Measurements from ENCODE around the gene GADD45B. TPM values are rescaled to one million over a fixed set of nuclear protein-coding genes. Genes with fewer than 3 reads are reported as not detected.

Gene GADD45B
- total RNA-seq, 1 experiment from 2014 or later = 16.2 TPM

DNA sequence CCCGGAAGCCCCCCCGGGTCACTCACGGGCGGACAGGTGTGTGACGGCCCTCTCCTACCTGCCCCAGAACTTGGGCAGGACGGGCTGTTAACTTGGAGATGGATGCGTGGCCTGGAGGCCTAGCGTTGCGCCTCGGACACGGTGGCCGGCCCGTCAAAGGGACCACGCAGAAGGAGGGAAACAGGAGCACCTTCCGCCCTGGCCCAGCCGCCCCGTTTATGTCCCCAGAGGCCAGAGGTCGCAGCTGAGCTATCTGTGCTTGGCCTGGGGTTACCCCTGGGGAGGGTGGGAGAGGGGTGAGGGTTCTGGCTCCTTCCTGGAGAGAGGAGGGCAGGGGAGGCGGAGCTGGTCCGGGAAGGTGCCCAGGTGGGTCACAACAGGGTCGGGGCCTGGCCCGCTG lies 35.6 kb downstream of the GADD45B start:
- Mint-ChIP-seq H3K4me1 (peaks cover 3 to 8% of the 10 kb centered on the region in 2 experiments; a peak in 2 of 4 replicates), H3K27me3 (ENCODE audit: low read depth) (no peaks in the 10 kb centered on the region), H3K27ac (peak overlapping the region in 1 of 3 experiments; percentile 61; a peak in 1 of 7 replicates), H3K4me3 (no peak overlapping the region), H3K9me3 (peaks cover 0 to 3% of the 10 kb centered on the region in 2 experiments; a peak in 2 of 5 replicates), H3K36me3 (ENCODE audit: insufficient read depth in 1 of 3, low read depth in 3 of 3) (peaks cover 0 to 4% (median 3%) of the 10 kb centered on the region in 3 experiments; a peak in 3 of 7 replicates)
- Histone ChIP-seq H3K79me2 (ENCODE audit: insufficient read depth, low read length) (no peaks in the 10 kb centered on the region), H4K8ac (replicated peaks; ENCODE audit: insufficient read length, low read depth, low read length) (no peak overlapping the region), H3K4me1 (ENCODE audit: insufficient read depth, low read length) (no peaks in the 10 kb centered on the region; the same call in 1 of the 2 replicates), H2BK120ac (ENCODE audit: low read depth, low read length, poor library complexity, severe bottlenecking) (no peak overlapping the region), H2AK5ac (ENCODE audit: insufficient read length, low read length) (no peak overlapping the region), H4K5ac (ENCODE audit: insufficient read length, low read depth, low read length) (no peak overlapping the region), H2BK20ac (ENCODE audit: low read depth, low read length, poor library complexity, severe bottlenecking) (no peak overlapping the region), H3K18ac (ENCODE audit: insufficient read length, low read depth, low read length) (no peak overlapping the region), H3K4ac (ENCODE audit: low read depth, low read length) (no peak overlapping the region), H3K23me2 (ENCODE audit: insufficient read length, low read depth, low read length, poor library complexity, severe bottlenecking) (no peaks in the 10 kb centered on the region), H3K56ac (ENCODE audit: insufficient read length, low read depth, low read length) (no peak overlapping the region), H3K4me2 (ENCODE audit: insufficient read depth, insufficient read length, low read length) (no peak overlapping the region), H3K9me3 (ENCODE audit: control insufficient read depth, low read depth, low read length) (no peaks in the 10 kb centered on the region), H3K27me3 (ENCODE audit: insufficient read depth, low read length) (no peaks in the 10 kb centered on the region), H3K9ac (ENCODE audit: extremely low read depth, insufficient read length, low read length) (no peak overlapping the region), H3K23ac (ENCODE audit: insufficient read length, low read depth, low read length) (no peak overlapping the region), H2BK5ac (ENCODE audit: insufficient read length, low read length) (no peak overlapping the region), H2AFZ (ENCODE audit: low read length) (no peak overlapping the region), H2BK12ac (ENCODE audit: insufficient read length, low read depth, low read length) (no peak overlapping the region), H3K14ac (ENCODE audit: insufficient read depth, low read length) (no peak overlapping the region; the same call in 1 of the 2 replicates), H2BK15ac (ENCODE audit: low read depth, low read length) (no peak overlapping the region), H3T11ph (ENCODE audit: low read length) (no peak overlapping the region), H4K91ac (ENCODE audit: insufficient read length, low read depth, low read length) (no peak overlapping the region), H3K79me1 (ENCODE audit: insufficient read depth, low read depth, low read length, poor library complexity, severe bottlenecking) (no peaks in the 10 kb centered on the region), H4K20me1 (ENCODE audit: control insufficient read depth, insufficient read depth, insufficient read length) (no peaks in the 10 kb centered on the region), H3K27ac (ENCODE audit: insufficient read length, low read depth, low read length) (no peak overlapping the region)
- TF ChIP-seq, protein P1, sequence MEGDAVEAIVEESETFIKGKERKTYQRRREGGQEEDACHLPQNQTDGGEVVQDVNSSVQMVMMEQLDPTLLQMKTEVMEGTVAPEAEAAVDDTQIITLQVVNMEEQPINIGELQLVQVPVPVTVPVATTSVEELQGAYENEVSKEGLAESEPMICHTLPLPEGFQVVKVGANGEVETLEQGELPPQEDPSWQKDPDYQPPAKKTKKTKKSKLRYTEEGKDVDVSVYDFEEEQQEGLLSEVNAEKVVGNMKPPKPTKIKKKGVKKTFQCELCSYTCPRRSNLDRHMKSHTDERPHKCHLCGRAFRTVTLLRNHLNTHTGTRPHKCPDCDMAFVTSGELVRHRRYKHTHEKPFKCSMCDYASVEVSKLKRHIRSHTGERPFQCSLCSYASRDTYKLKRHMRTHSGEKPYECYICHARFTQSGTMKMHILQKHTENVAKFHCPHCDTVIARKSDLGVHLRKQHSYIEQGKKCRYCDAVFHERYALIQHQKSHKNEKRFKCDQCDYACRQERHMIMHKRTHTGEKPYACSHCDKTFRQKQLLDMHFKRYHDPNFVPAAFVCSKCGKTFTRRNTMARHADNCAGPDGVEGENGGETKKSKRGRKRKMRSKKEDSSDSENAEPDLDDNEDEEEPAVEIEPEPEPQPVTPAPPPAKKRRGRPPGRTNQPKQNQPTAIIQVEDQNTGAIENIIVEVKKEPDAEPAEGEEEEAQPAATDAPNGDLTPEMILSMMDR (conservative IDR thresholded peaks at IDR 0.05) = no peak
- DNase-seq = no peak
- WGBS (ENCODE audit: extremely low coverage, insufficient read length, low lambda C conversion rate) = no CpG with 5 or more reads among the region's 22 CpGs

Data from H9 (cell line).